Measurements from ENCODE around the gene ZNF488. TPM values are rescaled to one million over a fixed set of nuclear protein-coding genes. Genes with fewer than 3 reads are reported as not detected.

ZNF488 gene
- total RNA-seq, 1 donor from 2014 or later: 1.6 TPM

GRCh38 chr10:47376522-47377220 lies 7.4 kb downstream of the ZNF488 start:
- H3K36me3 ChIP-seq (ENCODE audit: control insufficient read depth in 3 of 3, insufficient read depth in 3 of 3, low read length in 3 of 3): no peaks in the 10 kb centered on the region
- no peak overlapping the region for H3K9ac ChIP-seq (ENCODE audit: low read depth in 1 of 3, low read length in 3 of 3)
- H3K4me1 ChIP-seq (ENCODE audit: control insufficient read depth in 3 of 3, insufficient read depth in 3 of 3, low read length in 3 of 3): peaks cover 13 to 29% (median 18%) of the 10 kb centered on the region in 3 donors
- H3K27me3 ChIP-seq (ENCODE audit: control insufficient read depth in 3 of 3, insufficient read depth in 3 of 3, low read length in 3 of 3): peaks cover 0 to 3% (median 3%) of the 10 kb centered on the region in 3 donors
- no peaks in the 10 kb centered on the region for H3K9me3 ChIP-seq (ENCODE audit: control insufficient read depth in 3 of 3, low read length in 3 of 3)
- H3K4me3 ChIP-seq (ENCODE audit: low read length in 3 of 3): no peak overlapping the region
- H3K27ac ChIP-seq (ENCODE audit: low read depth, low read length): no peak overlapping the region

- H3K9ac ChIP-seq (ENCODE audit: low read depth in 1 of 3, low read length in 3 of 3): peak overlapping the region in 1 of 3 donors; percentile 10
- no peaks in the 10 kb centered on the region for H3K36me3 ChIP-seq (ENCODE audit: control insufficient read depth in 3 of 3, insufficient read depth in 3 of 3, low read length in 3 of 3)
- no peak overlapping the region for H3K27ac ChIP-seq (ENCODE audit: low read depth, low read length)
- H3K9me3 ChIP-seq (ENCODE audit: control insufficient read depth in 3 of 3, low read length in 3 of 3): no peaks in the 10 kb centered on the region
- no peak overlapping the region for H3K4me3 ChIP-seq (ENCODE audit: low read length in 3 of 3)
- H3K4me1 ChIP-seq (ENCODE audit: control insufficient read depth in 3 of 3, insufficient read depth in 3 of 3, low read length in 3 of 3): peaks cover 13 to 24% (median 18%) of the 10 kb centered on the region in 3 donors
- H3K27me3 ChIP-seq (ENCODE audit: control insufficient read depth in 3 of 3, insufficient read depth in 3 of 3, low read length in 3 of 3): peaks cover 0 to 3% (median 3%) of the 10 kb centered on the region in 3 donors
Observed at GRCh38 chr10:47374611-47375536, 9.2 kb downstream of the ZNF488 start.

- no peaks in the 10 kb centered on the region for H3K9me3 ChIP-seq (ENCODE audit: control insufficient read depth in 3 of 3, low read length in 3 of 3)
Observed at GRCh38 chr10:47372726-47373125, 11.4 kb downstream of the ZNF488 start.

GRCh38 chr10:47371629-47372485 lies 12.2 kb downstream of the ZNF488 start:
- Histone ChIP-seq H3K36me3 (ENCODE audit: control insufficient read depth in 3 of 3, insufficient read depth in 3 of 3, low read length in 3 of 3) (no peaks in the 10 kb centered on the region), H3K4me1 (ENCODE audit: control insufficient read depth in 3 of 3, insufficient read depth in 3 of 3, low read length in 3 of 3) (peaks cover 4 to 12% (median 10%) of the 10 kb centered on the region in 3 donors), H3K4me3 (ENCODE audit: low read length in 3 of 3) (no peak overlapping the region), H3K27me3 (ENCODE audit: control insufficient read depth in 3 of 3, insufficient read depth in 3 of 3, low read length in 3 of 3) (no peaks in the 10 kb centered on the region), H3K9ac (ENCODE audit: low read depth in 1 of 3, low read length in 3 of 3) (no peak overlapping the region), H3K9me3 (ENCODE audit: control insufficient read depth in 3 of 3, low read length in 3 of 3) (no peaks in the 10 kb centered on the region), H3K27ac (ENCODE audit: low read depth, low read length) (no peak overlapping the region)

More at GRCh38 chr10:47372726-47373125, 11.4 kb downstream of the ZNF488 start:
- Histone ChIP-seq H3K4me3 (ENCODE audit: low read length in 3 of 3) (no peak overlapping the region), H3K27me3 (ENCODE audit: control insufficient read depth in 3 of 3, insufficient read depth in 3 of 3, low read length in 3 of 3) (no peaks in the 10 kb centered on the region), H3K9ac (ENCODE audit: low read depth in 1 of 3, low read length in 3 of 3) (no peak overlapping the region), H3K4me1 (ENCODE audit: control insufficient read depth in 3 of 3, insufficient read depth in 3 of 3, low read length in 3 of 3) (peaks cover 8 to 19% (median 14%) of the 10 kb centered on the region in 3 donors), H3K36me3 (ENCODE audit: control insufficient read depth in 3 of 3, insufficient read depth in 3 of 3, low read length in 3 of 3) (no peaks in the 10 kb centered on the region), H3K27ac (ENCODE audit: low read depth, low read length) (no peak overlapping the region)

GRCh38 chr10:47370878-47371277 lies 13.2 kb downstream of the ZNF488 start:
- H3K4me3 ChIP-seq (ENCODE audit: low read length in 3 of 3): no peak overlapping the region
- no peak overlapping the region for H3K9ac ChIP-seq (ENCODE audit: low read depth in 1 of 3, low read length in 3 of 3)
- no peaks in the 10 kb centered on the region for H3K27me3 ChIP-seq (ENCODE audit: control insufficient read depth in 3 of 3, insufficient read depth in 3 of 3, low read length in 3 of 3)
- H3K4me1 ChIP-seq (ENCODE audit: control insufficient read depth in 3 of 3, insufficient read depth in 3 of 3, low read length in 3 of 3): peaks cover 4 to 11% (median 10%) of the 10 kb centered on the region in 3 donors
- no peak overlapping the region for H3K27ac ChIP-seq (ENCODE audit: low read depth, low read length)
- no peaks in the 10 kb centered on the region for H3K9me3 ChIP-seq (ENCODE audit: control insufficient read depth in 3 of 3, low read length in 3 of 3)
- H3K36me3 ChIP-seq (ENCODE audit: control insufficient read depth in 3 of 3, insufficient read depth in 3 of 3, low read length in 3 of 3): no peaks in the 10 kb centered on the region

GRCh38 chr10:47370015-47370767 lies 13.9 kb downstream of the ZNF488 start:
- H3K4me1 ChIP-seq (ENCODE audit: control insufficient read depth in 3 of 3, insufficient read depth in 3 of 3, low read length in 3 of 3): peaks cover 4 to 11% (median 8%) of the 10 kb centered on the region in 3 donors
- H3K27ac ChIP-seq (ENCODE audit: low read depth, low read length): no peak overlapping the region
- H3K36me3 ChIP-seq (ENCODE audit: control insufficient read depth in 3 of 3, insufficient read depth in 3 of 3, low read length in 3 of 3): no peaks in the 10 kb centered on the region
- H3K9me3 ChIP-seq (ENCODE audit: control insufficient read depth in 3 of 3, low read length in 3 of 3): no peaks in the 10 kb centered on the region
- no peaks in the 10 kb centered on the region for H3K27me3 ChIP-seq (ENCODE audit: control insufficient read depth in 3 of 3, insufficient read depth in 3 of 3, low read length in 3 of 3)
- no peak overlapping the region for H3K9ac ChIP-seq (ENCODE audit: low read depth in 1 of 3, low read length in 3 of 3)
- no peak overlapping the region for H3K4me3 ChIP-seq (ENCODE audit: low read length in 3 of 3)

GRCh38 chr10:47369251-47369894 lies 14.7 kb downstream of the ZNF488 start:
- Histone ChIP-seq H3K4me1 (ENCODE audit: control insufficient read depth in 3 of 3, insufficient read depth in 3 of 3, low read length in 3 of 3) (peaks cover 4 to 11% (median 8%) of the 10 kb centered on the region in 3 donors), H3K27me3 (ENCODE audit: control insufficient read depth in 3 of 3, insufficient read depth in 3 of 3, low read length in 3 of 3) (no peaks in the 10 kb centered on the region), H3K27ac (ENCODE audit: low read depth, low read length) (no peak overlapping the region), H3K9ac (ENCODE audit: low read depth in 1 of 3, low read length in 3 of 3) (no peak overlapping the region), H3K9me3 (ENCODE audit: control insufficient read depth in 3 of 3, low read length in 3 of 3) (no peaks in the 10 kb centered on the region), H3K36me3 (ENCODE audit: control insufficient read depth in 3 of 3, insufficient read depth in 3 of 3, low read length in 3 of 3) (no peaks in the 10 kb centered on the region), H3K4me3 (ENCODE audit: low read length in 3 of 3) (no peak overlapping the region)

- Histone ChIP-seq H3K36me3 (ENCODE audit: control insufficient read depth in 3 of 3, insufficient read depth in 3 of 3, low read length in 3 of 3) (no peaks in the 10 kb centered on the region), H3K27me3 (ENCODE audit: control insufficient read depth in 3 of 3, insufficient read depth in 3 of 3, low read length in 3 of 3) (no peaks in the 10 kb centered on the region), H3K27ac (ENCODE audit: low read depth, low read length) (no peak overlapping the region), H3K9ac (ENCODE audit: low read depth in 1 of 3, low read length in 3 of 3) (no peak overlapping the region), H3K4me3 (ENCODE audit: low read length in 3 of 3) (no peak overlapping the region), H3K9me3 (ENCODE audit: control insufficient read depth in 3 of 3, low read length in 3 of 3) (no peaks in the 10 kb centered on the region), H3K4me1 (ENCODE audit: control insufficient read depth in 3 of 3, insufficient read depth in 3 of 3, low read length in 3 of 3) (peaks cover 4 to 15% (median 15%) of the 10 kb centered on the region in 3 donors)
Observed at GRCh38 chr10:47368431-47369180, 15.5 kb downstream of the ZNF488 start.

All from skeletal muscle tissue (tissue), 4 donors.